GM21576 (cell line): ENCODE measurements around the gene SDK2.
"Not testable (repeated sequence)": the region's sequence is repeated elsewhere in the genome, so short reads cannot be mapped to it uniquely, and the experiment has no call there.

ENCODE experiments used
- ATAC-seq: cut with Tn5 transposase; IDR thresholded peaks from one replicate; pipeline ENCODE4 v1.9.1; 2021; ENCODE audit warnings: mild to moderate bottlenecking, moderate library complexity; ENCODE audit not compliant: unreplicated experiment

SDK2 gene

DNA sequence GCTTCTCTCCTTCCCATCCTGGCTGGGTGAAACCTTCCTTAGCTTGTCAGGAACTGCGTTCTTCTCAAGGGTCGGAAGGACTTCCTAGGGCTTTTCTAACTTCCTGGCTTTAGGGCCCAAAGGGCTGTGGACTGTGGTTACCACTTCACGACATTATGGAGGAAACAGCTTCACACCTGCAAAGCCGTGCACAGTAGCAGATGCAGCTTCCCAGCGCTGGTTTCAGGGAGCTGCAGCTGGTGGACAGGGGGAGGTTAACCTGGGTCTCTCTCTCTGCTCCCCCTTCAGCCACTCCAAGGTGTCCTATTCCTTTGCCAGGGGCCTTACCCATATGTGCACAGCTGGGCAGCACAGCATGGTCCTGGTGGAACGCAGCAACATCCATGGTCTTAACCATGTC lies 176.6 kb downstream of the SDK2 start:
- no peak for ATAC-seq

DNA sequence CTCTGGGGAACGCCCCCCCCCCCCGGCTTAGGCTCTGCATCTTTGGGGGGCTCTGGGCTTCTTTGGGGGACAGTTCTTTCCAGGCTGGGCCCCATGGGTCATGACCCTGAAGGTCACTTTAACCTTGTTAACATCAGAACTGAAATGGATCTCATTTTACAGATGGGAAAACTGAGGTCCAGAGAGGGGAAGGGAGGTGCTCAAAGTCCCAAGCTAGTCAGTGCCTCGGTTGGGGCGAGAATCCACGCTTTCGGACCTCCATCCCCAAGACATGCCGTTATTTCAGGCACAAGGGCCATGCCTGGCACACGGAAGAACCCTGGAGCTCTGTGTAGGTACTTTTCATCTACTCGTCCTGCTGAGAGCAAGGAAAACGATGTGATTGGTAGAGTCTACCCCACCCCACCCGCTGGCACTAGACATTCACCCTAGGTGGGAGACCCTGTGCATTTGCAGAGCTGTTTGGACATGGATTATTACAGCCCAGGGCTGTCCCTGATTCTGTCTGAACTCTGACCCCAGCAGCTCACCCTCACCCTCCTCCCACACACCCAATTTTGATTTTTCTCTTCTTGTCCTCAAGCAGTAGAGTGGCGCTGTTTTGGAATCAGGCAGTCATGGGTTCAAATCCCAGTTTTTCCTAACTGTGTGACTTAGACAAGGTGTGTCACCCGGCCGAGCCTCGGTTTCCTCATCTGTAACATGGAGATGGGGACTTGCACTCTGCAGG lies 177.4 kb downstream of the SDK2 start:
- no peak for ATAC-seq

GRCh38 chr17:73465953-73466230 lies 178.4 kb downstream of the SDK2 start:
- no peak for ATAC-seq

DNA sequence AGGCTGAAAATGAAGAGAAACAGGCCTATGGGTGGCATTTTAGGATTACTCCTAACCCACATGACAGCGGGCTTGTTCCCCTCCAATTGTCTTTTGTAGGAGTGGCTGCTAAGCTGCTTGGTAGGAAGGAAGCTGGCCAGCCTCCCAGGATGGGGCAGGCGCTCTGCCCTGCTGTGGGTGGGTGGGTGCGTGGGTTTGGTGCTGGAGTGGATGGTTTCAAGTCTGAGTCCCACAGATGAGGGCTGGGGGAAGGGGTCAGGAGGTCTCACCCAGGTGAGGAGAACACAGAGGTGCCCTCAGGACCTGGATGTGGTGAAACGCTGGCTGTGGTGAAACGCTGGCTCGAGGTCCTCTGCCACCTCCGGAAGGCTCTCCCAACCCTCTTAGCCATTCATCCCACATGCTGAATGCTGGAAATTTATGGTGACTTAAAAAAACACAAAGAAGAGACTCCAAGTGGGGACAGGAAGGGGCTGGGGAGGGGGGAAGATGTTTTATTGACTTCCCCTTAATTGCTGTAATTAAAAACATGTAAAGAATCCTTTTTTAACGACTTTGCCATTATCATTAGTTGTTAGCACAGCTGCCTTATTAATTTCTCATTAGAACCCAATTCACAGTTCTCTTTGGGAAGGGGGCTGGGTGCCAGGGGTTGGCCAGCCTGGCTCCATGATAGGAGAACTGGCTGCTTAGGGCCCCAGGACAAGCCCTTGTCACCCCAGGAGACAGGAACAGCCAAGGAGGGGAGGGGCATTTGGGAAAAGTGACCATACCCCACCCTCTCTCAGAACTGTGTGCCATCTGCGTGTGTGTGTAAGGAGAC lies 178.9 kb downstream of the SDK2 start:
- ATAC-seq, result no peak

DNA sequence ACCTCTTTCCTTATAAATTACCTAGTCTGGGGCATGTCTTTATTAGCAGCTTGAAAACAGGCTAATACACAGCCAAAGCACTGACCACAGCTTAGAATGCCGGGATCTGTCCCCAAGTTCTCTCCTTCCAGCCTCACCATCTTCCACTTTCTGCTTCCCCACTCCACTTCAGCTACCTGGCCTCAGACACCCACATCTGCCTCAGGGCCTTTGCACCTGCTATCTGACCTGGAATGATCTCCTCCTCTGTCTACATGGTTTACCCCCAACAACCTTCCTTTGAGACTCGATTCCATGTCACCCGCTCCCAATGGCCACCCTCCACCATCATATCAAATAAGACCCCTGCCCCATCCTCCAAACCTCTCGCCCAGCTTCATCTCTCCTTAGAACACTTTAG lies 179.8 kb downstream of the SDK2 start:
- ATAC-seq, result no peak

DNA sequence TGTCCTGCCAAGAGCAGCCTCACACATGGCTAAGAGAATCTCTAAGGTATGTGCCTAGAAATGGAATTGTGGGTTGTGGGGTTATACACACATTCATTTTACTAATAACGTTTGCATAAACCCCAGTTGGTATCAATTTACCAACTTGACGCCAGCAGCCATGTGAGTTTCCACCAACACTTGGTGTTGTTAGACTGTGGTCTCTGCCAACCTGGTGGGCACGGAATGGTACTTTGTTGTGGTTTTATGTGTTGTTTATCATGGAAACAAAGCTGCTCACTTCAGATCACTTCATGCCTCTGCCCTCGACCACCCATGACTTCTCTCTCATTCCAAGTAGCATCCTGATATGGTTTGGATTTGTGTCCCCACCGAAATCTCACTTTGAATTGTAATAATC lies 180.4 kb downstream of the SDK2 start:
- ATAC-seq, result no peak

DNA sequence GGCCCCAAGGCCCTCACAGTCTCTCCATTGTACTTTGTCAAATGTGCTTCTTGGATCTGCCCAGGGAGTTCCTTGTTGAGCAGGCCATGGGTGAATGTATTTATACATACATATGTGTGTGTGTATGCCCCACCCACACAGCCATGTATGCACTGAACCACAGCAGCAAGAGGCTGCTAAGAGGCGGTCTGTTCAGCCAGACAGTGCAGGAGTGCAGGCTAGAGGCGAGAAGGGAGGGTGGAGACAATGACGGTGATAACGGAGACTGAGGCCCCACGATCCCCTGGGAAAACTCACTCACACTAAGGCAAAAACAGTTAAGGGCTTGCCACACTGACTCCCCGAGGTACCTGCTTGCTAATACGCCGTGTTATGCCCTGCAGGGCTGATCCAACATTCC lies 181.4 kb downstream of the SDK2 start:
- no peak for ATAC-seq

GRCh38 chr17:73459980-73460379 lies 184.3 kb downstream of the SDK2 start:
- ATAC-seq, result no peak

DNA sequence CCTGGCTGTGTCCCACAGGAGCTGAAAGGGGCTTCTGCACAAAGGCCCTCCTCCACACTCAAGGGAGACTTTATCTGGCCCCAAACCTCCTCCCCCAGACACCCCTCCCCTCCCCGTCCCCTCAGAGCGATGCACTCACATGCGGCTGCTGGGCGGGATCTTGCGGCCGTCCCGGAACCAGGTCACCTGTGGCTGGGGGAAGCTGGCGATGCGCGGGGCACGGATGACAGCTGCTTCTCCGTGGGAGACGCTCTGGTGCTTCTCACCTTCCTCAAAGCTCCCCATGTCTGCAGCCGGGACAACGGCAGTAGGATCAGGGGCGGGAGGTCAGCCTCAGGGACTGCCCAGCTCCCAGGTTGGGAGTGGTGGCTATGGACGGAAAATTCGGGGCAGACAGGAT lies 188.5 kb downstream of the SDK2 start:
- no peak for ATAC-seq

DNA sequence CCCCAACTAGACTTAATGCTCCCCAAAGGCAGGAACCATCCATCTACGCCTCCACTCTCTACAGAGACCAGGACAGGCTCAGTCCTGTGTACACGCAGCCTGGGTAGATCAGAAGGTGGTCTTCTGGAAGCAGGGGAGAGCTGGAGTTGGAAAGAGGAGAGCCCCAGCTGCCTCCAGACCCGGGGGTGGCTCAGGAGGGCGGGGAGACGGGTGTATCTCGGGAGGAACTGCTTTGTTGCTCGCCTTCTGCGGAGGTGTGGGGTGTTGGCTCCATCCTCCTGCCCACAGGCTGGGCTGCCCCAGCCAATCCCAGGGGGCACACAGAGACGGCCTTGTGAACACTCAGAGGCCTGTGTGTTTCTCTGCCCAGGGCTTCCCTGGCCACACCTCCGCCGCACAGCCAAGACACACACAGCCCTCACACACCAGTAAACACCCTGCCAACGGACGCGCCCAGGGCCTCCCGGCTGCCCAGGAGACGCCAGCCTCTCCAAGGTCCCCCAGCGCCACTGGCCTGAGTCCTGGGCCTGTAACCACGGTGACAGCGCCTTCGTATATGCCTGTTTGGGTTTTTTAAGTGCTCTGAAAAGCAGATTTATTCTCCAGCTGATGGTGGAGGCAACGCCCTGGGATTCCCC lies 189.1 kb downstream of the SDK2 start:
- ATAC-seq, result no peak

GRCh38 chr17:73453494-73453893 lies 190.8 kb downstream of the SDK2 start:
- ATAC-seq, result not testable (repeated sequence)

GRCh38 chr17:73453090-73453489 lies 191.2 kb downstream of the SDK2 start:
- no peak for ATAC-seq

DNA sequence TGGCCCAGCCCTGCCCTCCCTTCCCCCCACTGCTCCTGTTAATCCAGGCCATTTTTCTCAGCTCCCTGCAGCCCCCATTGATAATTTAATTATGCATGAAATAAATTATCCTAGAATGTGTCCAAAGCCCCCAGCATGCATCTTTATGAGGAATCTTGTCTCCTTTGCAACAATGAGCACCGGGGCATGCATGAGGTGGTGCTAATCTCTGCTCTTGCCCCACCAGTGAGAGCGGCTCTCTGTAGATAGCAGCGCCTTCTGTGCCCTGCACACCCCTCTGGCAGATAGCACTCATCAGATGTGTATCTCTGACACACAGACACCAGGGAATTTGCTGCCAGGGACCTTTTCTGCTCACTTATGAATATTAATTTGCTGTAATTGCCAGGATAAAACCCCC lies 192.2 kb downstream of the SDK2 start:
- no peak for ATAC-seq

DNA sequence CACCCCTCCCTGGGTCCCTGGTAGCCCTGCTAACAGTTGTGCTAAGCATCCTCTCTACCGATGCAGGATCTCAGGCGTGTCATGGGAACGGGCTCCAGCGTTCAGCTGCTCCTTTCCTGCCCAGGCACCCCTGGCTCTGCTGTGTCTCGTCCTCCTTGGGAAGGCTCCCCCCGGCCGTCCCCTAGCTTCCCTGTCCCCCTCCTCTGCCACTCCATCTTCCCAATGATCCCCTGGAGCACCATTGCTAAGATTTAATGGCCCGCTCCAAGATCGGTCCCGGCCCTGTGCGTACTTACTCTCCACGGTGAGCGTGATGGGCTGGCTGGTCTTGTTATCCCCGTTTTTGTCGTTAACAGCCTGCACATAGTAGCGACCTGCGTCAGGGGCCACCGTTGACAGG lies 196.9 kb downstream of the SDK2 start:
- no peak for ATAC-seq

GRCh38 chr17:73446617-73447016 lies 197.6 kb downstream of the SDK2 start:
- no peak for ATAC-seq

- no peak for ATAC-seq
These were observed 198.8 kb downstream of the SDK2 start for GRCh38 chr17:73445466-73445865.

GRCh38 chr17:73444021-73444420 lies 200.2 kb downstream of the SDK2 start:
- no peak for ATAC-seq

GRCh38 chr17:73439597-73439996 lies 204.6 kb downstream of the SDK2 start:
- ATAC-seq, result no peak

DNA sequence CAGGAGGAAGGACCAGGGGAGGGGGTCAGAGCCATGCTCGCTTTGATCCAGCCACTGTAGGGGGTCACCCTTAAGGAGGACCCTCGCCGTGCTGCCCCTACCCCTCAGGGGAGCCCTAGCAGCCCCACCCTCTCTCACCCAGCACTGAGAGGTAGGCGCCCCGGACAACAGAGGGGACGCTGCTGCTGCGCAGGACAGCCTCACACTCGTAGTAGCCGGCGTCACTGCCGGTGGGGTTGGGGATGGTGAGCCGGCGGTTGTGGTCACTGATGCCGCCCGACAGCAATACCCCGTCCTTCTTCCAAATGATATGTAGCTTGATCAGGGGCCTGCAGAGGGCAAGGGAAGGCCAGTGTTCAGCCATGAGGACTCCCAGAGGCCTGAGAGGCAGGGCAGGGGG lies 206.4 kb downstream of the SDK2 start:
- no peak for ATAC-seq

- no peak for ATAC-seq
These were observed 207.3 kb downstream of the SDK2 start for GRCh38 chr17:73436954-73437353.

- no peak for ATAC-seq
These were observed 208.8 kb downstream of the SDK2 start for GRCh38 chr17:73435412-73435811.

DNA sequence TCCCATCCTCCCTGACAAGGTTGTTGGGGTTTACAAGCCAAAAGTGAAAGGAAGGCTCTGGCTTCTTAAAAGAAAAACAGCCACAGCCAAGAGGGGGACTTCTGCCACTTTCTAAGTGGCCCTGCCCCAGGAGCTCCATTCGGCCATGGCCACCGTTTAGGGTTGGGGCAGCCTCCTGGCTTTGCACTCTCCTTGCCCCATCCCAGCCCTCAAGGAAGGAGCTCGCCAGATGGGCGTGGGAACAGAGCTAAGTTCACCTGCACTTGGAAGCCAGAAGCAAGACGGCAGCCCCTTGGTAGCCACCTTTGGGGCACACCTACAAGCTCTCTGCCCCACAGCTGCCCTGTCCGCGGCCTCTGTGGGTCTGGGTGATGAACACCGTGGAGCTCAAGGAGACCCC lies 210.1 kb downstream of the SDK2 start:
- ATAC-seq, result no peak
